Astrocyte of the spinal cord (primary cell): ENCODE data around the gene ZBTB12.

Experiments
- DNase-seq: peaks from one replicate; pipeline ENCODE4 v3.0.0; 2011; ENCODE audit warnings: low read depth, low spot score
- H3K4me3 ChIP-seq: 2 replicates; pipeline ENCODE4 v1.5.1; 2011; ENCODE audit warnings: low read depth, mild to moderate bottlenecking, low read length, moderate library complexity
- CTCF ChIP-seq: IDR thresholded peaks from 2 replicates; pipeline ENCODE4 v1.5.1; 2012; ENCODE audit warnings: low read depth, mild to moderate bottlenecking, low read length, inconsistent platforms
- in situ Hi-C: cut with HindIII; loops from 2 replicates; pipeline ENCODE4 v1.10.0; 2017; ENCODE audit warnings: low sequenced_read_pairs

The ZBTB12 gene

GRCh38 chr6:31881136-31881859 is 20.6 kb downstream of the ZBTB12 start:
- H3K4me3 ChIP-seq = no peak overlapping the region
- no peak for DNase-seq
- TF ChIP-seq CTCF = no peak
- in situ Hi-C loops = no loop called here

GRCh38 chr6:31880616-31881015 is 21.3 kb downstream of the ZBTB12 start:
- DNase-seq = no peak
- in situ Hi-C loops = no loop called here
- H3K4me3 ChIP-seq = no peak overlapping the region
- TF ChIP-seq CTCF = no peak

- no peak for TF ChIP-seq CTCF
- no peak overlapping the region for H3K4me3 ChIP-seq
- in situ Hi-C loops = no loop called here
- no peak for DNase-seq
These were observed 22.0 kb downstream of the ZBTB12 start for GRCh38 chr6:31879901-31880300.

- no peak overlapping the region for H3K4me3 ChIP-seq
- no peak for TF ChIP-seq CTCF
- DNase-seq = no peak
- in situ Hi-C loops = no loop called here
These were observed 22.7 kb downstream of the ZBTB12 start for GRCh38 chr6:31879143-31879542.

GRCh38 chr6:31878726-31879125 is 23.2 kb downstream of the ZBTB12 start, which contains the start of gene SLC44A4:
TSS of gene SLC44A4 (minus strand) at chr6:31878997. CDS start at chr6:31878980, 17 bp downstream.
- DNase-seq = no peak
- H3K4me3 ChIP-seq = no peak within 1 kb of the TSS
- in situ Hi-C loops = no loop called here
- TF ChIP-seq CTCF = no peak

- no peak for TF ChIP-seq CTCF
- no peak for DNase-seq
- in situ Hi-C loops = no loop called here
- no peak overlapping the region for H3K4me3 ChIP-seq
These were observed 23.7 kb downstream of the ZBTB12 start for GRCh38 chr6:31878222-31878621.
